Coronary artery (tissue), 2 donors: ENCODE measurements around the gene SLX9.

Source experiments
- DNase-seq: peaks from one replicate; pipeline ENCODE4 v3.0.0-alpha.2; 2017; ENCODE audit warnings: low spot score
- H3K27ac ChIP-seq, 2 donors: fragments of 200-600 bp; sonication (generic); one replicate each; pipeline ENCODE4 v1.5.1; 2016 to 2019
- H3K4me3 ChIP-seq: fragments of 200-600 bp; sonication (generic); 2 replicates; pipeline ENCODE4 v1.5.1; 2016; ENCODE audit warnings: mild to moderate bottlenecking, moderate library complexity
- CTCF ChIP-seq: fragments of 200-600 bp; sonication (generic); IDR thresholded peaks from one replicate; pipeline ENCODE4 v1.5.1; 2019; ENCODE audit warnings: antibody characterized with exemption

The SLX9 gene

GRCh38 chr21:44996501-44996921, 56.7 kb downstream of the SLX9 start:
- Histone ChIP-seq H3K4me3 (no peak overlapping the region), H3K27ac (no peak overlapping the region)
- no peak for DNase-seq
- TF ChIP-seq CTCF, result no peak

- Histone ChIP-seq H3K4me3 (no peak overlapping the region), H3K27ac (no peak overlapping the region)
- no peak for DNase-seq
- no peak for TF ChIP-seq CTCF
These were observed 57.4 kb downstream of the SLX9 start for GRCh38 chr21:44996983-44997936.

- DNase-seq, result no peak
- H3K4me3 ChIP-seq, result no peak overlapping the region
- TF ChIP-seq CTCF, result no peak
- H3K27ac ChIP-seq, result no peak overlapping the region
These were observed 58.3 kb downstream of the SLX9 start for GRCh38 chr21:44998086-44998620.

- DNase-seq, result no peak
- Histone ChIP-seq H3K4me3 (no peak overlapping the region), H3K27ac (peak overlapping the region in 1 of 2 donors; percentile 89)
- TF ChIP-seq CTCF, result no peak
These were observed 59.0 kb downstream of the SLX9 start for GRCh38 chr21:44998621-44999427.

GRCh38 chr21:44999428-44999971, 59.7 kb downstream of the SLX9 start:
- no peak for TF ChIP-seq CTCF
- Histone ChIP-seq H3K27ac (peak overlapping the region in 1 of 2 donors; percentile 89), H3K4me3 (no peak overlapping the region)
- no peak for DNase-seq

GRCh38 chr21:44999972-45000636, 60.3 kb downstream of the SLX9 start:
- TF ChIP-seq CTCF, result no peak
- Histone ChIP-seq H3K27ac (peak overlapping the region; percentile 65 to 89), H3K4me3 (no peak overlapping the region)
- no peak for DNase-seq
